Ovary (tissue), 9 donors: ENCODE measurements around the gene DUS3L. TPM values are rescaled to one million over a fixed set of nuclear protein-coding genes. Genes with fewer than 3 reads are reported as not detected.

ENCODE experiments used
- DNase-seq, 5 donors: peaks; one replicate each; pipeline ENCODE4 v3.0.0-alpha.2; 2019 to 2020
- H3K27ac ChIP-seq, 2 donors: fragments of 200-600 bp; one replicate each; pipeline versions ENCODE4 v1.5.1 to v1.8.0; 2019 to 2022
- H3K27me3 ChIP-seq: fragments of 200-600 bp; one replicate; pipeline ENCODE4 v1.8.0; 2022
- H3K36me3 ChIP-seq: fragments of 200-600 bp; sonication (generic); one replicate; pipeline ENCODE4 v1.5.1; 2019
- H3K4me1 ChIP-seq: one replicate; pipeline ENCODE4 v1.8.1; 2013; ENCODE audit warnings: mild to moderate bottlenecking, moderate library complexity; ENCODE audit not compliant: insufficient read depth
- H3K4me3 ChIP-seq: fragments of 200-600 bp; sonication (generic); one replicate; pipeline ENCODE4 v1.5.1; 2017
- H3K9me3 ChIP-seq, 2 donors: fragments of 200-600 bp in 1 of 2; sonication (generic) in 1 of 2; one replicate each; pipeline versions ENCODE4 v1.5.1 to v1.8.1; 2013 to 2019; ENCODE audit warnings: mild to moderate bottlenecking in 1 of 2, moderate library complexity in 1 of 2
- EP300 ChIP-seq: sonication (generic); formaldehyde crosslinking; IDR thresholded peaks from one replicate; pipeline ENCODE4 v1.6.1; 2017; ENCODE audit warnings: antibody characterized with exemption
- POLR2A ChIP-seq: fragments of 450-650 bp; IDR thresholded peaks from one replicate; pipeline ENCODE4 v1.6.1; 2017; ENCODE audit warnings: antibody characterized with exemption, mild to moderate bottlenecking, moderate library complexity
- WGBS, 3 donors: extraction: QIAGEN DNeasy Blood & Tissue Kit in 1 of 3; methylation state at CpG; one replicate each; pipeline versions ENCODE4 v1.1.5 to v1.1.7; 2013 to 2017; 5-methylcytosine and 5-hydroxymethylcytosine counted together
- intact Hi-C, 4 donors: fragments of 100-400 bp; cut with DNase I; formaldehyde crosslinking; loops; one replicate each; pipeline versions ENCODE4 v1.11.0 to v1.15.1; 2022 to 2023
- polyA plus RNA-seq, 2 donors: library from polyadenylated mRNA; stranded (reverse); fragments of 200-250 nt in 1 of 2; fragments of 350-450 nt in 1 of 2; fragmentation: Illumina TruSeq in 1 of 2; extraction: RNeasy Lipid Tissue Mini Kit (QIAGEN cat#74804) in 1 of 2; gene quantifications; one replicate each; pipeline ENCODE4 v1.2.3, GENCODE V29; 2013 to 2014
- total RNA-seq, 7 donors: library from RNA; depleted of rRNA in 2 of 7; stranded (reverse); fragments of >200 nt in 2 of 7; fragmentation: NEBNext Ultra II Directional in 3 of 7; extraction: Animal tissue kit (Norgen Biotek cat#: 25700) in 3 of 7; gene quantifications; one replicate each; pipeline versions ENCODE4 v1.1.0 to v1.2.4, GENCODE V29; 2016 to 2023
- TF ChIP-seq, protein P1 (sequence below), 3 donors: fragments of 450-650 bp in 2 of 3; fragments of 200-600 bp in 1 of 3; IDR thresholded peaks; one replicate each; pipeline versions ENCODE4 v1.5.1 to v1.8.0; 2016 to 2022; ENCODE audit warnings: antibody characterized with exemption in 3 of 3, mild to moderate bottlenecking in 1 of 3
- donor health status: DM: no; HTN: no; CAD: no; lungs with moderate emphysema.
- donor health status: DM: no; HTN: no; CAD: no.
- donor health status: Bipolar disorder and iron deficiency.
- donor health status: DM: yes; HTN: yes; CAD: no.
- donor health status: DM: no; HTN: no; CAD: no.
- donor health status: DM: yes; HTN: yes; CAD: no.

The DUS3L gene
- total and polyA plus RNA-seq, 9 donors = 1.2 to 50.1 (median 39.7) TPM

DNA sequence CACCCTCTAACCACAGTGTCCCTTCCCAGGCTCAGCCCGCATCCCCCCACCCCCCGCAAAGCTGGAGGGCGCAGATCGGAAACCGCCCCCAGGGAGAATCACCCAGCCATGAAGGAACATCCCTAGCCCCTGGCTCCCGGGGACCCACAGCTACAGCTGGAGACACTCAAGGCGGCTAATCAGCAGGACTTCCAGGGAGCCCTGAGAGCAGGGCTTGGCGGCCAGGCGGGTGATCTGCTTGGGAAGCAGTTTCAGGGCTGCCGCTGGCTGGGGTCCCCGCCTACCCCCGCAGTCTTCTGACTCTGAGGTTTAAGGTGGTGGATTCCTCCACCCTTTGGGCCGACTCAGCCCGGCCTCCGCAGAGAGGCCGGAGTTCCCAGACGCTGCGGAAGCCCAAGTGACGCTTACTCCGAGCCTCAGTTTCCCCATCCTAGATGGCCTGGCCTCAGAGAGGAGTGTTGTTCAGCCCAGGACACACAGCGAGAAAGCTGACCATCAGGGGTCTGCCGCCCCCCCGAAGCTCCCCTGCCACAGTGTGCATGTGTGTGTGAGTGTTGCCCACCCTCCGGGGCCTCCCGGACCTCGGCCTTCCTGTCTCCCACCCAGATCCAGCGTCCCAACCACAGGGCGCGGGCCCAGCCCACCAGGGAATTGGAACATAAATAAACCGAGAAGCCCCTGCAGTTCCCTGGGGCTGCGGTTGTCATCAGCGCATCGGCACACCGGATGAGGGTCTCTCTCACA is 38.8 kb upstream of the DUS3L start:
- 34 to 47% (median 34%) methylated on average over 32 to 34 of the region's 34 CpGs for WGBS, 3 donors
- no peak overlapping the region for H3K27ac ChIP-seq

DNA sequence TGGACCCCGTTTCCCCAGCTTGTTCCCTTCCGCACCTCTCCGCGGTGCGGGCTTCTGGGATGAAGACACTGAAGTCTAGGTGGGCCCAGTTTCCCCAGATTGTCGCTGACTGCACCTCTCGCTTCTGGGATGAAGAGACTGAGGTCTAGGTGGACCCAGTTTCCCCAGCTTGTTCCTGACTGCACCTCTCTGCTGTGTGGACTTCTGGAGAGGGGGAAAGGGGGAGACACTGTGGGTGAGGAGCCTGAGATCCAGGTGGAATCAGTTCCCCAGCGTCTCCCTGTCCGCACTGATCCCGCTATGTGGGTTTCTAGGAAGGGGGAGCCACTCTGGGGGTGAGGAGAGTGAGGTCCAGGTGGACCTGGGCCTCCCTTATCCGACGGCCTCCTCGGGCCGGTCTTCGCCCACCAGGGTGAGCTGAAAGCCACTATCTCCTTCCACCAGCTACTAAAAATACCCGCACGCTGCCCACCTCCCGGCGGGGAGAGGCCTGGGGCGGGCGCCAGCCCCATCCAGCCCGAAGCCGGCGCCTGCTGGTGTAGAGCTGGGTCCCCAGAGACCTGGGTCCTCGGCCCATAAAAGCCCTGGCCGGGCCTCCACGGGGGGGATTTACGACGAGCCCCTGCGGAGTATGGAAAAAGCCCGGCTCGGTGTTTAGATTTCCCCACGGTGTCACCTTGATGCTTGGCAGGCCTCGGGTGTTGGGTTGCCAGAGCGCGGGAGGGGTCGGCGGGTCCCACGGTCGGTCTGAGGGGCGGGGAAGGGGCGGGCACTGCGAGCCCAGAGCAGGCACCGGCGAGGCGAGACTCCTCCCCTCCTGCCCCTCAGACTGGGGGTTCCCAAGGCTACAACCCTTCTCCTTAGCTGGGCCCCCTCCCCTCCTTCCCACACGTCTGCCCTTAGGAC is 38.0 kb upstream of the DUS3L start:
- 0 to 2% (median 1%) methylated on average over 37 to 44 of the region's 47 CpGs for WGBS, 3 donors
- no peaks in the 10 kb centered on the region for H3K9me3 ChIP-seq
- H3K27me3 ChIP-seq = no peaks in the 10 kb centered on the region
- H3K4me3 ChIP-seq = no peak overlapping the region
- TF ChIP-seq EP300 = no peak
- TF ChIP-seq, protein P1, sequence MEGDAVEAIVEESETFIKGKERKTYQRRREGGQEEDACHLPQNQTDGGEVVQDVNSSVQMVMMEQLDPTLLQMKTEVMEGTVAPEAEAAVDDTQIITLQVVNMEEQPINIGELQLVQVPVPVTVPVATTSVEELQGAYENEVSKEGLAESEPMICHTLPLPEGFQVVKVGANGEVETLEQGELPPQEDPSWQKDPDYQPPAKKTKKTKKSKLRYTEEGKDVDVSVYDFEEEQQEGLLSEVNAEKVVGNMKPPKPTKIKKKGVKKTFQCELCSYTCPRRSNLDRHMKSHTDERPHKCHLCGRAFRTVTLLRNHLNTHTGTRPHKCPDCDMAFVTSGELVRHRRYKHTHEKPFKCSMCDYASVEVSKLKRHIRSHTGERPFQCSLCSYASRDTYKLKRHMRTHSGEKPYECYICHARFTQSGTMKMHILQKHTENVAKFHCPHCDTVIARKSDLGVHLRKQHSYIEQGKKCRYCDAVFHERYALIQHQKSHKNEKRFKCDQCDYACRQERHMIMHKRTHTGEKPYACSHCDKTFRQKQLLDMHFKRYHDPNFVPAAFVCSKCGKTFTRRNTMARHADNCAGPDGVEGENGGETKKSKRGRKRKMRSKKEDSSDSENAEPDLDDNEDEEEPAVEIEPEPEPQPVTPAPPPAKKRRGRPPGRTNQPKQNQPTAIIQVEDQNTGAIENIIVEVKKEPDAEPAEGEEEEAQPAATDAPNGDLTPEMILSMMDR (IDR thresholded peaks at IDR 0.05) = no peak
- no peak for TF ChIP-seq POLR2A
- H3K4me1 ChIP-seq = peaks cover 3% of the 10 kb centered on the region
- no peak overlapping the region for H3K27ac ChIP-seq
- intact Hi-C loops = no loop called here
- no peaks in the 10 kb centered on the region for H3K36me3 ChIP-seq
- DNase-seq = peak in 1 of 5 donors; percentile 51

More for the DNA sequence above, 38.8 kb upstream of the DUS3L start:
- peaks cover 3% of the 10 kb centered on the region for H3K4me1 ChIP-seq
- TF ChIP-seq, protein P1 (IDR thresholded peaks at IDR 0.05) = no peak
- TF ChIP-seq EP300 = no peak
- TF ChIP-seq POLR2A = no peak
- H3K9me3 ChIP-seq = no peaks in the 10 kb centered on the region
- intact Hi-C loops = no loop called here
- no peak for DNase-seq
- H3K4me3 ChIP-seq = no peak overlapping the region
- no peaks in the 10 kb centered on the region for H3K36me3 ChIP-seq
- no peaks in the 10 kb centered on the region for H3K27me3 ChIP-seq

DNA sequence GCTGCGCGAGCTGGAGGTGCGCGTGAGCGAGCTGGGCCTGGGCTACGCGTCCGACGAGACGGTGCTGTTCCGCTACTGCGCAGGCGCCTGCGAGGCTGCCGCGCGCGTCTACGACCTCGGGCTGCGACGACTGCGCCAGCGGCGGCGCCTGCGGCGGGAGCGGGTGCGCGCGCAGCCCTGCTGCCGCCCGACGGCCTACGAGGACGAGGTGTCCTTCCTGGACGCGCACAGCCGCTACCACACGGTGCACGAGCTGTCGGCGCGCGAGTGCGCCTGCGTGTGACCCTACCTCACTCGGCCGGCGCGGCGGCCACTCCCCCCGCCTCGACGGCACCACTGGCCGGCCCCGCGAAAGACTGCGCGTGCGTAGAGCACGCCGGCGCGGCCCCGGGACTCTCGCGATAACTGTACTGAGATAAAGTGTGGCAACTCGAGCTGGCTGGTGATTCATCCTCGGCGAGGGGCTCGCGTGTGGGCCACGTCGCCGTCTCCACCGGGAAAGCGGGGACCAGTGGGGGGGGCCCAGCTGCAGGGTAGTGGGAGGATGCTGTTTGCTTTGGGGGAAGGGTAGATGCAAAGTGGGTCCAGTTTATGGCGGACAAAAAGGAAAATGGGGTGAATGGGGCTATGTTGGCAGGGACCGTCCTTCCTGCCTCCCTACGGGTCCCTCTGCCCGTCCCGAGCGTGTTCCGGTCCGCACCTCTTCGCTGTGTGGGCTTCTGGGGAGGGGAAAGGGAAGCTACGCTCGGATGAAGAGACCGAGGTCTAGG is 37.1 kb upstream of the DUS3L start:
- 0 to 2% (median 1%) methylated on average over 67 to 91 of the region's 91 CpGs for WGBS, 3 donors
- H3K27ac ChIP-seq = no peak overlapping the region
- H3K9me3 ChIP-seq = no peaks in the 10 kb centered on the region
- intact Hi-C loops = no loop called here
- H3K27me3 ChIP-seq = no peaks in the 10 kb centered on the region
- peak overlapping the region; percentile 16 for H3K4me3 ChIP-seq
- TF ChIP-seq, protein P1 (IDR thresholded peaks at IDR 0.05) = no peak
- no peak for TF ChIP-seq EP300
- no peak for TF ChIP-seq POLR2A
- H3K36me3 ChIP-seq = no peaks in the 10 kb centered on the region
- peak; percentile 64 to 91 (median 72) for DNase-seq
- H3K4me1 ChIP-seq = peaks cover 3% of the 10 kb centered on the region

DNA sequence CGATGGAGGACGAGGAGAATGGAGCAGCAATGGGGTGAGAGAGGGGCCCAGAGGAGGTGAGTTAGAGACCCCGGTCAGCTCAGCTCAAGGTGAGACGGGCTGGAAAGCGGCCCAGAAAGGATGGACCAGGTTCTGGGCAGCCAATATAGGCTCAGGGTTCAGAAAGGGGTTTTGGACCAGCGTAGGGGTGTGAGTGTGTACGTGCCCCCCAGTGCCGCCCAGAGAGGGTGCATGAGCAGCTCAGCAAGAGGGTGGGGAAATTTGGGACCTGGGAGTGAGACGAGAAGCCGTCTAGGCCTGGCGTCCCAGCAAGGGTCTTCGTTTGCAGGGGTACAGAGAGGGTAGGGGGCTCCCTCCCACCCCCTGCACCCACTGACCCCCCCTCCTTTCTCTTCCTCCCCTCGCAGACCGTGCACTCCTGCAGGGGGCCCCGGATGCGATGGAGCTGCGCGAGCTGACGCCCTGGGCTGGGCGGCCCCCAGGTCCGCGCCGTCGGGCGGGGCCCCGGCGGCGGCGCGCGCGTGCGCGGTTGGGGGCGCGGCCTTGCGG is 36.5 kb upstream of the DUS3L start:
- Histone ChIP-seq H3K4me3 (peak overlapping the region; percentile 16), H3K36me3 (no peaks in the 10 kb centered on the region), H3K4me1 (peaks cover 3% of the 10 kb centered on the region), H3K27me3 (no peaks in the 10 kb centered on the region), H3K9me3 (no peaks in the 10 kb centered on the region), H3K27ac (no peak overlapping the region)
- WGBS, 3 donors = 7 to 24% (median 13%) methylated on average over 15 to 37 of the region's 37 CpGs
- TF ChIP-seq, protein P1 (IDR thresholded peaks at IDR 0.05) = no peak
- no peak for TF ChIP-seq POLR2A
- TF ChIP-seq EP300 = no peak
- intact Hi-C loops = no loop called here
- no peak for DNase-seq
